HG02943 (cell line): Measurements from ENCODE around the gene PCSK4.
"Not testable (repeated sequence)": the region's sequence is repeated elsewhere in the genome, so short reads cannot be mapped to it uniquely, and the experiment has no call there.

ENCODE experiments used
- ATAC-seq: cut with Tn5 transposase; IDR thresholded peaks from one replicate; pipeline ENCODE4 v1.9.1; 2021; ENCODE audit warnings: mild to moderate bottlenecking, low read depth, moderate library complexity; ENCODE audit not compliant: unreplicated experiment

PCSK4 gene

GRCh38 chr19:1505991-1506881 is 16.1 kb upstream of the PCSK4 start:
- no peak for ATAC-seq

GRCh38 chr19:1505012-1505411 is 14.9 kb upstream of the PCSK4 start:
- ATAC-seq, result no peak

- no peak for ATAC-seq
These were observed 14.0 kb upstream of the PCSK4 start for GRCh38 chr19:1503925-1504773.

GRCh38 chr19:1503089-1503924 is 13.2 kb upstream of the PCSK4 start:
- ATAC-seq, result no peak

- ATAC-seq, result no peak
These were observed 12.4 kb upstream of the PCSK4 start for GRCh38 chr19:1502433-1503088.

GRCh38 chr19:1501200-1501595 is 11.0 kb upstream of the PCSK4 start:
- ATAC-seq, result no peak

GRCh38 chr19:1499231-1499630 is 9.1 kb upstream of the PCSK4 start:
- not testable (repeated sequence) for ATAC-seq

GRCh38 chr19:1497578-1498235 is 7.6 kb upstream of the PCSK4 start:
- ATAC-seq, result no peak

GRCh38 chr19:1496714-1497577 is 6.8 kb upstream of the PCSK4 start:
- ATAC-seq, result no peak

- no peak for ATAC-seq
These were observed 5.9 kb upstream of the PCSK4 start for GRCh38 chr19:1495799-1496713.

- no peak for ATAC-seq
These were observed 5.1 kb upstream of the PCSK4 start for GRCh38 chr19:1495051-1495798.

- ATAC-seq, result no peak
These were observed 4.1 kb upstream of the PCSK4 start for GRCh38 chr19:1494115-1494815.

GRCh38 chr19:1492474-1493006 is 2.4 kb upstream of the PCSK4 start:
- no peak for ATAC-seq

- ATAC-seq, result no peak
These were observed 1.7 kb upstream of the PCSK4 start for GRCh38 chr19:1491849-1492170.

GRCh38 chr19:1491114-1491848 is 1.1 kb upstream of the PCSK4 start, which contains the start of gene REEP6:
Gene REEP6 (plus strand): TSS chr19:1491181. CDS start chr19:1491270, 89 bp downstream.
- peak; percentile 1 for ATAC-seq
